Brain pericyte (primary cell): ENCODE results near the gene ASPG.
A peak's percentile ranks its signal among the peaks of the same experiment; 100 is the strongest.

ENCODE experiments used
- DNase-seq: peaks from one replicate; pipeline ENCODE4 v3.0.0-alpha.2; 2012; ENCODE audit warnings: low read depth, low spot score

ASPG gene

DNA sequence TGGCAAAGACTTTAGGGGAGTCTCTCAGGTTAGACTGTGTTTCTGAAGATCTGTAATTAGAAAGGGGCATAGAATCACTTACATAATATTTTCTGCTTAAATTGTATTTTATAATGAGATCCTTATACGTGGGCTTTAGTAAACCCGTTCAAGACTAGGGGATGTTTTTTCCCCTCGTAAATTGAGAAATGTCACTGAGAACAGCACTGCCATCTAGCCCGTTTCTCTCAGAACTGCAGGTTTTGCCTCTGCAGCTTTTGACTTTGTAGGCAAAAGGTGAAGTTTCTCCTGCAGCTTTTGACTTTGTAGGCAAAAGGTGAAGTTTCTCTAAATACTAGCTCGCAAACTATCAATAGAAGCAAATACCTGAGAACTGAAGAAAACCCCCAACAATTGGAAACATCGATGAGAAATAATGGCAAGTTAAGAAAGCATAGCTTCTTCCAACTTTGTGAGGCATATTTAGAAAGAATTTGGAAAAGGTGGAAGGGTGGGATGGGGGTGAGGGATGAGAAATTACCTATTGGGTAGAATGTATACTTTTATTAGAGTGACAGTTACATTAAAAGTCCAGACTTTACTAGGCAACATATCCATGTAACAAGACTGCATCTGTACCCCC, 9.9 kb upstream of the ASPG start:
- no peak for DNase-seq

DNA sequence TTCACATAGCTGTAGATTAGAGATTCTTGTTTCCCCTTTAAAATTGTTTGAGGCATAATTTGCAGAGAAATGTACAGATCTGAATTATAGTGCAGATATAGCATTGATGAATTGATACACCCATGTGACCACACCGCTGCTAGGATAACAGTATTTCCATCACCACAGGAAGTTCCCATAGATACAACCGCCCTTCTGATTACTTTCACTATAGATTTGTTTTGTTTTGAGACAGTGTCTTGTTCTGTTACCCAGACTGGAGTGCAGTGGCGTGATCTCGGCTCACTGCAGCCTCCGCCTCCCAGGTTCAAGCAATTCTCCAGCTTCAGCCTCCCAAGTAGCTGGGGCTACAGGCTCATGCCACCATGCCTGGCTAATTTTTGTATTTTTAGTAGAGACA, 8.8 kb upstream of the ASPG start:
- DNase-seq: no peak

DNA sequence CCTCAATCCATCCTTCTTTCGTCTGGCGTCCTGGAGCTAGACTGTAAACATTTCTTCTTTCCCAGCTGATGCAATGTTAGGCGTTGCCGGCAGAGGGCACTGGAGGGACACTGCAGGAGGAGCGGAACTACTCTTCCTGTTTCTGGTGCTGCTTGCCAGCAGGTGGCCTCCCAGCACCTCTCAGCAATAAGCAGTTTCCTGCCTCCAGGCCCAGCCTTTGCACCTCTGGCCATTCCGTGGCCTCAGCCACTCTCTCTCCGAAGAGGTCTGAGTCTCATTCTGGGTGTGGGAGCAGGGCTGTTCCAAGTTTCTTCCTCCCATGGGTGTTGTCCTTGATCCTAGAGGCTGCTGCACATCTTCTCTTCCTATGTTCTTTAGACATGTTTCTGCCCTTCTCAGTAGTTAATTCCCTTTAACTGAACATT, 7.5 kb upstream of the ASPG start:
- DNase-seq: peak; percentile 65

DNA sequence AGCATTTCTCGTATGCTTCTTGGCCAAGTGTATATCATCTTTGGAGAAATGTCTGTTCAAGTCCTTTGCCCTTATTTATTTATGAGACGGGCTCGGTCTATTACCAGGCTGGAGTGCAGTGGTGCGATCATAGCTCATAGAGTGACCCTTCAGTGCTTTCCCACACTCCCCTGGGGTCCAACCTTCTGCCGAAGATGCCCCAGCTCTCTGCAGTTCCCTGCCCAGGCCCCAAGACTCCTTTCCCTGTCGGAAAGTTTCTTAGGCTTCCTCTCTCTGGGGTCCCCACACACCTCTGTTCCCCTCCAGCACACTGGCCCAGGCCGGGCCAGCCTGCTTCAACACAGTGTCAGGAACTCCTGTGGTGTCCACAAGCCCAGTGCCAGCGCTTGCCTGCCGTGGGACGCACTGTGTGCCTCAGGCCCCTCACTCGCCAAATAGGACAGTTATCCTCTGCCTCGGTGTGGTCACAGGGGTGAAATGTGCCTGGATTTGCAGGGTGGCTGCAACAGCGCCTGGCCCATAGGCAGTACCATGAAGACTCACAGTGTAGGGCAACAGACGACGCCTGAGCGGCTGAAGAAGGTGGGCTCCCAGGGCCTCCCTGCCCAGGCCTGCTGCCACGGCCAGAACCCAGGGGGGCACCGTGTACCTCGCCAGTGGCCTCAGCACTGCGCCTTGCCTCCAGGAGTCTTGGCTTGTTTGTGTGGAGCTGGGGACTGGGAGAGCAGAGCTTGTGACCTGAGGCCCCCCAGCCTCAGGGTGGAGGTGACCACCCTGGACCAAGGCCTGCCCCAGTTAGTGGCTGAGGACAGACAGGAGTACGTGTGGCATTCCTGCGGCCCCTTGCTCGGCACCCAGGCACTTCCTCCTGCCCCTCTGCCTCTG, 4.9 kb upstream of the ASPG start:
- no peak for DNase-seq

DNA sequence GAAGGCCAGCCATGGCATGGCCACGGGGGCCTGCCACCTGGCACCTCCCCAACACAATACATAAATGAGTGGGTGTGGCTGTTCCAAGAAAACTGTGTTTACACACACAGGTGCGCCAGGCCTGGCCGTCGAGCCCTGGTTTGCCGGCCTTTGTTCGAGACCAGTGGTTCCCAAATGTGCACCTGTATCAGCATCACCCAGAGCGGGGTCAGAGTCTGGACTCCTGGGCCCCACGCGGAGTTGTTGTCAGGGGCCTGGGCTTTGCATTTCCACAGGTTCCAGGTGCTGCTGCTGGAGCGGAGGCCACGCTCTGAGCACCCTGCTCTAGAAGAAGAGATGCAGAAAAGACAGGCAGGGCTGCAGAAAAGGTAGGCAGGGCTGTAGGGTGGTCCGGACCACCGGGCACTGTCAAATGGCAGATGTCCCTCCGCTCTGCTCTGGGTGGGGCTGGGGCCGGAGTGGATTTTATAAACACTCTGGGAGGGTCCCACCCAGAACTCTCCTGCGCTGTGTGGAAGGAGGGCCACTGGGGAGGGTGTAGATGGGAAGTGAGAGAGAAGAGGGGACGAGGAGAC, 4.2 kb upstream of the ASPG start:
- DNase-seq: no peak

DNA sequence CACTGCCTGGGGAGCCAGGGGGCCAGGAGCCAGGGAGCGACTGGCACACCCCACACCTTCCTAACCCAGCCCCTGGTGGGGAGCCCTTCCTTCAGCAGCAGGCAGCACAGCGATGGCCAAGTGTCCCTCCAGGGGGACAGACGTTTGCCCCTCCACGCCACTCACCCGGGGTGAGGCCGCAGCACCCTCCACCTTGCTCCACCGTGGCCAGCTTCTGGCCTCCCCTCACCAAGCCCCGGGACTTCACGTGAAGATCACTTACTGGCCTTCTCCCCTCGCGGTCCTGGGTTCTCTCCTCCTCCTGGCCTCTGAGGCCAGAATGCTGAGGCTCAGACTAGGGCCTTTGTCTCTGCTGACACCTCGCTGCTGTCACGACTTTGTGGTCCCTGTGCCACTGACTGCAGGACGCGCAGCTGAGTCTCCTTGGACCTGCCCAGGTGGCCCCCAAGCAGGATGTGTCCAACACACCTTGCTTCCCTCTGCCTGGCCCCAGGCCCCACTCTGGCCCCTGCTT, 3.5 kb upstream of the ASPG start:
- no peak for DNase-seq

DNA sequence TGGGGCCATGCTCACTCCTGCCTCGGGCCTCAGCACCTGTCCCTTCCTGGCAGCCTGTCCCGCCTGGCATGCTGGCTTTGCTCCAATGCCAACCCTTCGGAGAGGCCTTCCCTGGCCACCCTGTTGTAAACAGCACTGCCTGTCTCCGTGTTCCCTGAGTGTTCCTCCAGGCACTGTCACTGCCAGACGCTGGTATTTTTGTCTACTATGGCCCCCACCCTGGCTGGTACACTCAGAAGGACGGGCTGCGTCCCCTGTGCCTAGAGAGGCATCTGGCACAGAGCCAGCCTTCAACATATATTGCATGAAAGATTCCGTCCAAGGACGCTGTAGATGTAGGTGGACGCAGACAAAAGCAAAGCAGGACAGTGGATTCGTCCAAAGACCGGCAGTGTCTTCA, 2.7 kb upstream of the ASPG start:
- DNase-seq: no peak

DNA sequence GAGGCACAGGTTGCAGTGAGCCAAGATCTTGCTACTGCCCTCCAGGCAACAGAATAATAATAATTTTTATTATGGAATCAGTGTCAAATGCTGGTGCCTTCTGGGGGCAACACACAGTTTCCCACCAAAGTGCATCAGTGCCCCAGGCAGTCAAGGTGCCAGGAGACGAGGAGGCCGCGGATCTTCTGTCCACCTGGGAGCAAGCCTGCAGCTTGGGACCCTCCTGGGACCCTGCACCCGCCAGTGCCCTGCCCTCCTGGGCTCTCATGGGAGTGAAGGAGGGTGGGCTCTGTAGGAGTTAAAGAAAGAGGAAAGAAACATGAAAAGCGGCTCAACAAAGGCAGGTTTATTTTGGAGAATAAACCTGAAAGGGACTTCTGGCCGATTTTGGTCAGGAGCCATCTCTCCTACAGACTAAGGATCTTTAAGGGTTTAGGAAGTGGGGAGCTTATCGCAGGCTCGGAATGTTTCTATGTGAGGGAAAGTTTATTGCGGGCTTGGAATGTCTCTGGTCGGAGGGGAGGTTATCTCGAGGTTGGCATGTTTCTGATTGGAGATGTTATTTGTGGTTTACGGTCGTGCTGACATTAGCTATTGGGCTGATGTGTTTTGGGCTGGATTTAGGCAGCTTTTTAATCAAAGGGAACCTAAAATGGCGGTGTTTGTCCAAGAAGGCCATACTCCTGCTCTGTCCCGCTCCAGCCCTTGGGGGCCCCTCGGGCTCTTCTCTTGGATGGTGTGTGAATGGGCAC, 1.1 kb upstream of the ASPG start:
- no peak for DNase-seq

DNA sequence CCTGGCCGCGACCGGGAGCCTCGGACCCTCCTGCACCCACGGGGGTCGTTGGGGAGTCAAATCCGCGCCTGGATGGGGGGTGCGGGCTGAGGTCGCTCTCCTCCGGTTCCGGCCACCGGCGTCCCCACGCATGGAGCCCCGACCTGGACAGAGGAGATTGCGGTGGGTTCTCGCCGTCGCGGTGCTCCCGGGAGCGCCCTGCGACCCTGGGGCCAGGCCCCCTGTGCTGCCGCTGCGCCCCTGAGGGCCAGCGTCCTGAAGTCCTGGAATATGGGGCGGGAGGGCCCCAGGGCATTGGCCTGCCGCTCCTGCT, 345 bp downstream of the ASPG start:
- DNase-seq: no peak

DNA sequence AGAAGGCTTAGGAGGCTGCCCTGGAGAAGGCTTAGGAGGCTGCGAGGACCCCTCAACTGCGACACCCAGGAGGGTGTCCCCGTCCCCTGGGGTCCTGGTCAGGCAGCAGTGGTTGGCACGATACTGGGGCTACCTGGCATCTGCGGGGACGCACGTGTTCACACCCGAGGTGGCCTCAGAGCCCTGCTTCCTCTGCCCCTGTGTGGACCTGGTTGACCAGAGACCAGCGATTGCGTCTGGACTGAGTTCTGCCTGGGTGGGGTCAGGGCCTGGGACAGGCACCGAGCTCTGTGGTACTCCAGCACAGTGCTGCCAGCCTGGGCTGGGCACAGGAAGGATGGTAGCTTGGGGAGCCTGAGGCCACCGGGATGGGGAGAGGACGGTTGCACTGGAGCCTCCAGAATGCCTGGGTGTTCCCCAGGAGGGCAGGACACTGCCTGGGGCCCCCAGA, 735 bp downstream of the ASPG start:
- no peak for DNase-seq

DNA sequence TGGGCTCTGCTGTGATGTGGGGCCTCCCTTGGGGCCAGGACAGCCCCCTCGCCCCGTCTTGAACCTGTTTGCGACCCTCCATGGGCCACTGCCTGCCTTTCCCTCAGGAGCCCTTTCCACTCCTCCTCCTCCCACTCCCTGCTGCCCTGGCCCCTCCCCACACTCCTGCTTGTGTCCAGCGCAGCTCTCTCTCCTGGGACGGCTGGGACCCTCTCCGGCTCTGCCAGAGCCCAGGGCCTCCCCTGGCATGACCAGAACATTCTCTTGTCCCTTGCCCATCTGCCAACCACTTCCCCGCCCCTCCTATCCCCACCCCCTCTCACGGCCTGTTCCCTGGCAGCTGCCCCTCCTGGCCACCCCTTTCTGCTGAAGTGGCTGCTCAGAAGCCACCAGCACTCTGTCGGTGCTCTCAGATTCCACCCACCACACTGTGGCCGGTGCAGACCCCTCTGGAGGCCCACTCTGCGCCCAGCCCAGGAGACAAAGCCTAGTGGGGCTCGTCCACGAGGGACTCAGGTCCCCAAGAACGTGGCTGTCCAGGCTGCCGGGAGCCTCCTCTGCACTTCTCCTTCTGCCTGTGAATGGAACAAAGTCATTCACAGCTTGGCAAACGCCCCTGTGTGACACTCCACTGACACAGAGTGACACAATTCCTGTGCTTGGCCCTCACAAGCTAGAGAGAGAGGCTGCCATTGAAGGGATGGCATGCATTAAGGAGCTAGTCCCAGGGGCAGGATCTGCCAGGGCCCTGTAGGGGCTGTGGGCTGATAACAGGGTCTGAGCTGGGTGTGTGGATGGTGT, 1.4 kb downstream of the ASPG start:
- DNase-seq: no peak

DNA sequence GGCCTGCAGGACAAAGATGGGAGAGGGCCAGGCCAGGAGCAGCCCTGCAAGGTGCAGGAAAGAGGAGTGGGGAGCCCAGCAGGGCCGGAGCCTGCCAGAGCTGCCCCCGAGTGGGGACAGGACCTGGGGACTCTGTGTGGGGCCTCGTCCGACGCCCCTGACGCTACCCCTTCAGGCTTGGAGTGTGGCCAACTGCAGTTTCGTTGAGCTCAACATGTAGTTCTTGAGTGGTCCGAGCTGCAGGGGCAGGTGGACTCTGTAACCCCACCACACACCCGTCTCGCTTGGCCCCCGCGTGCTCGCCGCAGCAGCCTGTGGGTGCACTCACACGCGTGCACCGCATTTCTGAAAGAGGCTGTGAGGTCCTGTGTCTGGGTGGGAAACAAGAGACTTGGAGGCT, 2.0 kb downstream of the ASPG start:
- DNase-seq: no peak

DNA sequence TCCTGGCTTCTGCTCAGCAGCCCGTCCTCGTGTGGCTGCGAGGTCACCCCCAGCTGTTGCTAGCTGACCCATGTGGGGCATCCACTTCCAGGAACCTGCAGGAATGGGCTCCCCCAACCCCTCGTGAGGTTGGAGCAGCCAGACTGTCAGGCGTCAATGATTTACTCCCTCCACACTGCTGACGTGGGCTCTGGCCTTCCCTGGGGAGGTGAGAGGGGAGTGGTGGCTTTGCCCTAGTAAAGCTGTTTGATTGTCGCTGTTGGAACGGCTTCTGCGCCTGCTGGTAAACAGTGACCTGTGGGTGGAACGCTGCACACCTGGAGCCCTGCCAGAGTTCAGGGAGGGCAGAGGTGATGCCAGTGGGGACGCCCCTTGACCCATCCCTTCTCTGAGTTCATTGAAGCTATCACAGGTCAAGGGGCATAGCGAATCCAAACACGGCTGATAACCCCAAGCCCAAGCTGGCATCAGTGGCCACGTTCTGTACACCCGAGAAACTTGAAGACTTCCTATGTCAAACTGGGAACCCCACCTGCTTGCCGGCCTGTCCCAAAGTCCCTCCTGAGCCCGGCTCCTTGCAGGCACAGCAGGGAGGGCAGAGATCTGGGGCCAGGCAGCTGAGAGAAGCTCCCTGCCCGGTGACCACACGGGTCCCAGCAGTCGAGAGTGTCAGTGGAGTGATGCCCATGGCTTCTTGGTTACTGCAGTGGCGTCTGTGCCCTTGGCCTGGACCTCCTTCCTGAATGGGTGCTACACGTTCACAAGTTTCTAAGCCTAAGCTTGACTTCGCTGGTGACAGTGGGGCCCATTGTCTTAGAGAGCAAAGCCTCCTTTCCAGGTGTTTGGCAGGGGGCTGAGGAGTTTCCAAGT, 2.7 kb downstream of the ASPG start:
- DNase-seq: no peak

DNA sequence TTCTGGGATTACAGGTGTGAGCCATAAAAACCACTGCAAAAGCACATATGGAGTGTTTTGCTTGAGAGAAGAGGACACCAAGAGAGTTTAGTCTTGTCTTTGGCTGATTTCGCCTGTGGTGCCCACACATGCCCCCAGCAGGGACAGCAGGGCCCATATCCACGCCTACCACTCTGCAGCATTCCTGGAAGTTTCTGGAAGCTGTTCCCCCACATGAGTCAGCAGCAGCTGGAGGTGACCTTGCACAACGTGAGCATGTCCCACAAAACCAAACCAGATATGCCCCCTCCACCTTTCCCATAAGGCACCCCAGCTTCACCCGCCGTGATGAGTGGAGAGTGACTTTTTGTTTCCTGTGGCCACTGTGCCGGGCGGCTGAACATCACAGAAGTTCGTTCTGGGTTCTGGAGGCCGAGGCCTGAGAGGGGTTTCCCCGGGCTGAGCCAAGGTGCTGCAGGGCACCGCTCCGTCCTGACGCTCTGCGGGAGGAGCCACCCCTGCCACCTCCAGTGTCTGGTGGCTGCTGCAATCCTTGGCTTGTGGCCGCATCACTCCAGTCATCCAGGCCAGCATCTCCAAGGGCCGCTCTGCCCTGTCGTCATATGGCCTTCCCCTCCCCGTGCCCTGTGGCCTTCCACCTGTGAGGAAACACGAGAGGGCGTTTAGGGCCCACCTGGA, 4.7 kb downstream of the ASPG start:
- DNase-seq: no peak

DNA sequence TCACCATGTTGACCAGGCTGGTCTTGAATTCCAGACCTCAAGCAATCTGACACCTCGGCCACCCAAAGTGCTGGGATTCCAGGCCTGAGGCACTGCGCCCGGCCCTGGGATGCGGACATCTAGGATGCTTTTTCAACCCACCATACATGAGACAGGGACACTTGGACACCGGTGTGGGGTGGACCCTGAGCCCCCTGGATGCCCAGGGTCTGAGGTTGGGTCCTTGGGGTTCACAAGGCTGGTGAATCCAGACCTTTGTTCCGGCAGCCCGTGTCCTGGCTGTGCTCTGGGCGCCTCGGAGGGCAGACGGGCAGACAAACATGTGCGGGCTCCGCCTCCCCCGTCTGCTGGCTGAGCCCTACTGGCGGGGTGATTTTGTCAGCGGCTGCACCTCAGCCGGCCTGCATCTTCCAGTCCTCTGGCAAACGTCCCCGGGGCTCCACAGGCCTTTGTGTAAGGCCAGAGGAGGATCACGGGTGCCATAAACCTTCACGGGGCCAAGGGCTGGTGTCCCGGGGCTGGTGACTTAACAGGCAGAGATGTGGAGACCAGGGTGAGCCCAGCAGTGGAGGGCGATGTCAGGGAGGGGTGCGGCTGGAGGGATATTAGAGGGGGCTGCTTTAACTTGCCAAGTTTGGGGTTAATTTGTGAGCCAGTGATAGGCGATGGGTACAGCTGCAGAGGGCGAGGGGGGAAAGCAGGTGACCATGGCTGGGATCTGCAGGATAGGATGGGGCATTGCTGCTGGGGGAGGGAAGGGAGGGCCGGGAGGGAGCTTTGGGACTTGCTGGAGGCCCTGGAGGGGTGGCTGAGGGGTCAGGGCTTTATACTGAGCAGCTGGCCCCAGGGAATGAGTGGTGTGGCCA, 5.8 kb downstream of the ASPG start:
- no peak for DNase-seq

DNA sequence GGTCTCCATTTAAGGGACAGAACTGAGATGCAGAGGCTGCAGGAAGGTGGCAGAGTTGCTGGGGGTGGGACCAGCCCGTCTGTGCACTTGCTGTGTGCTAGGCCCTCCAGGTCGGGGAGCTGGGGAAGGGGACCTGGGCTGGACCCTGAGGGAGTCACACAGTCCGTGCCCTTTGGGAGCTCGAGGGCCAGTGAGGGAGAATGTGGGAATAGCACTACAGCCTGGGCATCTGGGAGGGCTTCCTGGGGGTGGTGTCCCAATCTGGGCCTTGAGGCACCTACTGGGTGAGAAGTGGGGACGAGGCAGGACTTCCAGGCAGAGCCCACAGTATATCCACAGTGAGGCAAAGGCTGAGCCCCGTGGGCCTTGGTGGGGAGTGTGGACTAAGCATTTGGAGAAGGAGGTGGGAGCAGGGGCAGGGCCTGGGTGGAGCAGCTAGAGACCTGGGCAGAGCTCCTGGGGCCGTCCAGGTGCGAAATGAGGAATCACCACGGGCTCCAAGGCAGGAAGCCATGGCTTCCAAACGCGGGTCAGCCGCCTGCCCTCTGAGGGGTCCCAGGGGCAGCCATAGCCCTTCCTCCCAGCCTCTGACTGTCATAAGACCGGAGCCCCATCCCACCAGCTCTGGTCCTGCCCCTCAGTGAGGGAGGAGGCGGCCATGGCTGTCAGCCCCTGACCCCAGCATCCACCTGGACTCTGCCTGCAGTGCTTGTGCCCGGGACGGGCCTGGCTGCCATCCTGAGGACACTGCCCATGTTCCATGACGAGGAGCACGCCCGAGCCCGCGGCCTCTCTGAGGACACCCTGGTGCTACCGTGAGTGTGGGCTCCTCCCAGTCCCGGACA, 6.6 kb downstream of the ASPG start:
- no peak for DNase-seq

DNA sequence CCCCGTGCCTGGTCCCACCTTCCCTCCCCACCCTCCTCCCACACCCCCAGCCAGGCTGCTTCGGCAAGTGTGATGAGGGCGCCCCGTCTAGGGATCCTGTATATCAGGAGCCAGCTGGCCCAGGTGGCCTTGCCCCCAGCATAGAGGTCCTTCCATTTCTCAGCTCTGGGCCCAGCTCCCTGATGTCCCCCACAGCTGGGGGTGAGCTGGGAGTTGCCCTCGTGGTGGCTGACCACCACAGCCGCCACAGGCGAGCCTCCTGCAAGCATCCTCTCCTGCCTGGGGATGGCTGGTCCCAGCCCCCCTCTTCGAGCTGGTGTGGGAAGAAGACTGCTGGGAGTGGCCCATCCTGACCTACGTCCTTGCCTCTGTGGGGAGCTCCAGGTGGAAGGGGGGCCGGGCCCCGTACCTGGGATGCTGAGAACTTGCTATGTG, 7.4 kb downstream of the ASPG start:
- DNase-seq: no peak
